HG02981 (cell line): ENCODE measurements around the gene RAET1L.
"Not testable (repeated sequence)": the region's sequence is repeated elsewhere in the genome, so short reads cannot be mapped to it uniquely, and the experiment has no call there.

Experiments used
- ATAC-seq: cut with Tn5 transposase; IDR thresholded peaks from one replicate; pipeline ENCODE4 v1.9.1; 2021; ENCODE audit warnings: mild to moderate bottlenecking, moderate library complexity; ENCODE audit not compliant: unreplicated experiment

Gene RAET1L

DNA sequence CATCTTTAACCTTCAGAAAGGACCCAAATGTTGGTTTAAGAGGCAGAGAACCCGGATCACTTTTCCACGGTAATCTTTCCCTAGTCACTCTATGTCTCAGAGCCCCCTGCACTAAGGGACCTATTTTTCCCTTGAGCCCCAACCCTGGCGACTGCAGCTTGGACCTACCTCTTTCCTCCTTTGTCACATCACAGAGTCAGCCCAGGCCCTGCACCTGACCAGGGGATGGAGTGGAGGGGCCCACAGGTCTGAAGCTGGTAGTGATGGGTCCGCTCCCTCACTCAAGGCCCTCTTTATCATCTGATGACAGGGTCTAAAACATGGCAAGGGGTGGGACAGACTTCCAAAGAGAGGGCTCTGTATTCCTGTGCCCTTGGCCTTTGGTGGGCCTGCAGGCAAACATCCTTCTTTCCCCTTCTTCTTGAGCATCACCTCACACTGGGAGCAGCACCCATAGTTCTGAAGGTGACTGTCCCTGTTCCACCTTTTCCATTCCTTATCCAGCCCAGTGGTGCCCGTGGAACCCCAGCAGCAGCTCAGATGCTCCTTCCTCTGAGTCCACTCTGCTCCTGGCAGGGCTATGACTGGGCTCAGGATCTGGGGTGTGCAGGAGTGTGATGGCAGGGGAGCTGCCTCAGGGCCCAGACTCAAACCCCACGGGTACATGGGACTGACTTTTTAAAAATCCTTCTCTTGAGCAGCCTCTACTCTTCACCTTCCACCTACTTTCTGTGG lies 6.3 kb downstream of the RAET1L start:
- ATAC-seq: no peak

DNA sequence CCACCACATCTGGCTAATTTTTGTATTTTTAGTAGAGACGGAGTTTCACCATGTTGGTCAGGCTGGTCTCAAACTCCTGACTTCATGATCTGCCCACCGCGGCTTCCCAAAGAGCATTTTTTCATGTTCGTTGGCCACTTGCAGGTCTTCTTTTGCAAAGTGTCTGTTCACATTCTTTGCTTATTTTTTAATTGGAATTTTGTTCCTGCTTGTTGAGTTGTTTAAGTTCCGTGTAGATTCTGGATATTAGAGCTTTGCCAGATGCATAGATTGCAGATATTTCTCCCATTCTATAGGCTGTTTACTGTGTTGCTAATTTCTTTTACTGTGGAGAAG lies 8.2 kb downstream of the RAET1L start:
- not testable (repeated sequence) for ATAC-seq

DNA sequence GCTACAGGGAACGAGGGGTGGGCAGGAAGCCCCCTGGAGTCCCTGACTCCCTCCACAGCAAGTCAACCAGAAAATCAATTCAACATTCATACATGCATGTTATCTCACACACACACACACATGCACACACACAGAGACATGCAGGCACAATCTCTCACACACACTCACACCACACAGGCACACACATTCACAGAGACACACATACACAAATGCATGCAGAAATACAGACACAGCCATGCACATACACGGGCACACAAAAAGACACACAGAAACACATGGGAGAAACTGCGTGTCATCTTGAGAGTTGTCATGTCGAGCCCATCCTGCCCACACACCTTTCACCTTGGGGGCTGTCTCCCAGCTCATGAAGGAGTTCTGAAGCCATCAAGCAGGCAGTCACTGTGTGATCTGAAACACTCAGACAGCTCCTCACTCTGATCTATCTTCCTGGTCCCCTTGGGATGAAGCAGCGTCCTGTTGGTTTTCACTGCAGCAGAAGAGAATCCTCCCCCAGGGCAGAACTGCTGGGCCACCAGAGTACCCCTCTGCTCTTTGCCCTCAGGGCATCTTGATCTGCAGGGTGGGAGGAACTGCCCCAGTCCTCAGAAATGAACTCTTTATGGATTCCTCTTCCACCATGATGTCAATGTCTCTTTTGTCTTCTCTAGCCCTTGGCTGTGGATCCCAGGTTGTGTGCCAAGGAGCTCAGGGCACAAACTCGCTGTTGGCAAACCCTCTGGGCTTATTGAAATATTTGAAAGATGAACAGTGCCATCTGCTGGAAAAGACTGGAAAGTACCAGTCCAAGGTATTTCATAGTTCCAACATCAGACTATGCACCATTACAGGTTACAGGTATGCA lies 8.8 kb downstream of the RAET1L start:
- no peak for ATAC-seq

DNA sequence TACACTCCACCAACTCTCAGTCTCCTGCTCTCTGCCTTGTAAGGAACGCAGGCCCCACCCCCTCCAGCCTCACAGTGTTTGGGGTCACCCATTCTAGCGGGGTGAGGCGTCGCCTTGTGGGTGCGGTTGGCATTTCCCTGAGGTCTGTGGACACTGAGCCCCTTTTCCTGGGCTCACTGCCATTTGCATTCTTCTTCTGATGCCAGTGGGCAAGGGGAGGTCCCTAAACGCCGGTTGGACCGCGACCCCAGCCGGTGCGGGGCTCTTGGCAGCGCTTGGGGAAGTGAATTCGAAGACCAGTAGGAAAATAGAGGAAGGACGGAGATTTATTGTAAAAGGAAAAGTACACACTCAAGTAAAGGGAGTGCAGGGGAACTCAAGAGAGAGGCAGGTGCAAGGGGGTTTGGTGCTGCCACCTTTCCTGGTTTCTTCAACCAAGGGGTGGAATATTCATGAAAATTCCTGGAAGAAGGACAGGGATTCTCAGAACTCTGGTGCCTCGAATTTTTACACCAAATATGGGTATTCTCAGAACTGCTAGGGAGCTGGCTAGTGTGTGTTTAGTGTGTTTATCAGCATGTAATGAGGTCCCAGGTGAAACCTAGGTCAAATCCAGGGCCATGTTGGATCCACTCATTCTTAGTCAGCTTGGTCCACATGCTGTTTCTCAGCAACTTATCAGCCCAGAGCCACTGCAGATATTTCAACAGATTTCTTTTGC lies 9.9 kb downstream of the RAET1L start:
- not testable (repeated sequence) for ATAC-seq

DNA sequence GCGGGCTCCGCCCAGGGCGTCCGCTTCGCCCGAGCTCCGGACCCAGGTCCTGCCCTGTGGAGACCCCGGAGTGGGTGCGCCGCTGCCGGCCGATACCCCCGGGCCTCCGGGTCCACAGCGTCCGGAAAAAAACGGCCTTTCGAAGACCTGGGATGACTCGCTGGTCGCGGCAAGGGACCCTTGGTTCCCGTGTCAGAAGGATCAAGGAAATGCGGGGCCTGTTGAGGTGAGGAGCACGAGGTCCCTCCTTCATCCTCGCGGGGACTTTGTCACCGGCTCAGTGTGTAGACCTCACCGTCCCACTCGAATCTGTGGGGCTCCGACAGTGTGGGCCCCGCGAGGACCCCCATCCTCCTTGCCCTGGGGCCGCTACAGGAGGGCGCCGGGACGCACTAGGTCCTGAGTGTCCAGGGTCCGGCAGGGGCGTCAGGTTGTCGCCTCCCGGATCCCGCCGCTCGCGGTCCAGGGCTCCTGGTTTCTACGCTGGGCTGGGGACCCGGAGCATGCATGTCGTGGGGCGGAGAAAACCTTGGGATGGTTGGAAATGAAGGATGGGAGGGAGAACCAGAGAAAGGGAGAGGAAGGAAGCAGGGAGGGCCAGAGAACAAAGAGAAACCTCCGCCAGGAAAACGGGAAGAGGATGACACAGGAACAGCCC lies 10.6 kb downstream of the RAET1L start:
- ATAC-seq: not testable (repeated sequence)

DNA sequence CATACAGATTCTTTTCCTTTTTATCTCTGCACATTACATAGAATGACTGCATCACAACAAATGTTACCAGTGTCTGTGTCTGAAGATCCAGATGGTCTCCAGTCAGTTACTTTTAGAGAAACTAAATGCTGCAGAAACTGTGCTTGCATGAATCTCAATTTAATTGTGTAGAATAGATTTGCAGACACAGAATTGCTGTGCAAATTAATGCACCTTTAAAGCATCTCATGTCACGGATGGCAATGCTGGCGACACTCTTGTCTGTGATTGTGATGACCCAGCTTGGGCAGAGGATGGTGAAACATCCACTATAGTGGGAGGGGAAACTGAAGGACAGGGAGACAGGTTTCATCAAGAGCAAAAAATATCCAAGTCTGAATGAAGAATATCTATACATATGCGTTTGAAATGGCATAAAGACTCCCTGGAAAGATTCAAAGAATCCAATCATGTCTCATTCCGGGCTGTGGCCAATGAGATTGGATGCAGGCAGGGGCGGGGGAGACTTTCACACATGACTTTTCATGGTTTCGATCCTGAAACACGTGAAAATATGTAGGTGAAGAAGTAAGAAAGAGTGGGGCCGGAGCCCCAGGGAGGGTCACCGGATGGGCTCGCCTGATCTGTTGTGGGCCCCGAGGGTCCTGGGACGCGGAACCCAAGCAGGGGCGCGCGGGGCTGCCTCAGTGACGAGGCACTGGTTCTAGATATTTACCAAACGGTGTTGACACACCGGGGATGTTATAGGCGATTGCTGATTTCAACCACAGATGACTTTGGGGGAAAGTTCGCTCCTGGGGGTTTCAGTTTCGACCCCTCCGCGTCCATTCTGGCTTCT lies 11.3 kb downstream of the RAET1L start:
- ATAC-seq: not testable (repeated sequence)

DNA sequence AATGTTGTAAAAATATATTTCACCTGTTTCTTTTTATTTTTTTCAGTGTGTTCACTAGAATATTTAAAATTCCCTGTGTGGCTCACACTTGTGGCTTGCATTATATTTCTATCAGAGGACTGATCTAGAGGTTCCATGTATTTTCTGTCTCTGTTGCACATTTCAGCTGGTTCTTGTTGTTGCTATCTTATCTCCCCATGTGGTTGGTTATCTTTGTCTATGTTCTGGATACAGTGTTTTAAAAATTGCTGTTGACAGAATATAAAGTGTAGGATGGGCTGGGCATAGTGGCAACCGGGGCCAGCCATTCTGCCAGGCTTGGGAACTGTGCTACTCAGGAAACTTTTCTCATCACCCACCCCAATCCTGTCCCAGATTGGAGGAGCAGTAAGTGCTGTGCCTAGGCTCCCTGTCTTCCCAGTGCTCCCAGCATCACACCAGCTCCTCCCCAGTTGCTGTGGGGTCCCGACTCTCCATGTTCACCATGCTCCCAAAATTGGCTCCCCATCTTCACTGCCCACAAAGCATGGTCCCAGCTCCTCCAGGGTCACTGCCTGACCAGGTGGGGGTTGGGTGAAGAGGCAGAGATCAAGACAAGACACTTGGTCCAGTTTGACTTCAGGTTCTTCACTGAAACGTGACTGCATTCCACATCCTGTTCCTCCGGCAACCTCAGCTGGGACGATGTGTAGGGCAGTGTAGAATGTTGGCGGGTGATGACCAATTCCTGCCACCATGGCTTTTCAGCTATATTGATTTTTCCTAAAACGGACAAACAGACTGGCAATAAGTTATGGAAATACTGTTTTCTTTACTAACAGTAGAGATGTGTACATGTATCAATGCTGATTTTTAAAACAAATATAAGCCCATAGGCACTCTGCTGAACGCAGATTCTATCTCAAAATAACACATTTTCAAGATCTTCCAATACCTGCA lies 12.2 kb downstream of the RAET1L start:
- ATAC-seq: not testable (repeated sequence)

DNA sequence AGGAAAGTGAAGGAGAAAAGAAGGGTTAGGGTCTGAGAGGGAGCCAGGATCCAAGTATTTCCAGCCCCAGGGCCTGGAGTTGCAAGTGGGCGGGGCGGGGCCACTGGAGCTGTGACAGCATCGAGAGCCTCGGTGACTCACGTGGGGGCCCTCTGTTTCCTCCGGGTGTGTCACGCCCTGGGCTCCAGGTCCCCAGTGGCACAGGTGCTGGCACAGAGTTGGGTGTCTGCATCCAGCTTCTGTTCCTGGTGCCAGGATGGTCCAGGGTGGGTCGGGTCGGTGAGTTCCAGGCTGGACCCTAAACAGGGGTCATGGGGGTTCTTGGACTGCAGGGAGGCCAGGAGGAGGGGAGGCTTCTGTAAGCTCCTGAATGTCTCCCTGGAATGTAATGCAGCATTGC lies 16.7 kb downstream of the RAET1L start:
- no peak for ATAC-seq

DNA sequence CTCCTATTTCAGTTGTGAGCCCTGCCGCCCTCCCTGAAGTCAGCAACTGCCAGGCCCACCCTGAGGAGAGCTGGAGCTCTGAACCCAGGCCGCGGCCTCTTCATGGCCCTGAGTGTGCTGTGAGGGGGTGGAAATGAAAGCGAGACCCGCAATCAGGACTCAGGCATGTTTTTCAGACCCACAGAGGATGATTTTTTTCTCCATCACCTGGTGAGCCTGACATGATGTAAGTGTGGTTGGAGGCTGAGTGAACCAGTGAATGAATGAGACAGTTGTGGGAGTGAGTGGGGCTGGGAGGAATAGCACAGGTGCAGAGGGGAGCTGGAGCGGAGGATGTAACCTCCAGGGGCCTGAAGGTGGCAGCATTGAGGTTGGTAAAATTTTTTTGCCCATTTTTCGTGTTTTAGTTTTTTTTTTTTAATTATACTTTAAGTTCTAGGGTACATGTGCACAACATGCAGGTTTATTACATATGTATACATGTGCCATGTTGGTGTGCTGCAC lies 18.3 kb downstream of the RAET1L start:
- ATAC-seq: no peak

DNA sequence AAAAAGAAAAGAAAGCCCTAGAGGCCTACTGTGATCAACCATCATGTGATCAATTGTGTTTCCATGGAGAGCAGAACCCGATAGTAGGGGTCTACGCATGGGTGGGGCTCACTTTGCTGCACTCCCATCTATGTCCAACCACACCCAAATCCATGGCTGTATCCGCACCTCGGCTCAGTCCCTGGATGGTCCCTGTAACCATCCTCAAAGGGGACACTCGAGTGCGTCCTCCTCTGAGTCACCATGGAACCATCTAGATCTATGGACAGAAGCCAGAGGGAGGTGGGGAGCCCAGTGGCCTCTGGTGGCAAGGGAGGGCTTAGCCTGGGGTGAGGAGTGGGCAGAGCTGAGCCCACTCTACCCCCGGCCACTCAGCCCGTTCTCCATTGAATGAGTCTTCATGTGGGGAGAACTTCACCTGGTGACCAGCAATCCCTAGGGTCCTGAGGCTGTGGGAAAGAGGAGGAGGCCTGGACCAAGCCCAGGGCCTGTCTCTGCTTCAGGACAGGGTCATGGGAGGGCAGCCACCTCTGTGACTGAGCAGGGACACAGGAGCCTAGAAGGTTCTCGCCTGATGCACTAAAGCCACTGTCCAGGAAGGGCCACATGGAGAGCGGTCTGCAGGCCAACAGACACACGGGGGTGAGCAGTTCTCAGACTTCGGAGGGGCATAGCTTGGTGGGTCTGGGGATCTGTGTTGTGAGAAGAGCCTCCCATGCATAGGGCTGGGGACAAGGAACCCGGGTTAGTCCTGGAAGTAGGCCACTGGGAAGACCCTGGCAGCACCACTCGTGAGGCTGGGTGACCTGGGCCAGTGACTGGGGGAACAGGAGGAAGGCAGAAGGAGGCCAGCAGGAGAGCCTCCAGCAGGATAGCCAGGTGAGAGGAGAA lies 19.3 kb downstream of the RAET1L start:
- no peak for ATAC-seq

DNA sequence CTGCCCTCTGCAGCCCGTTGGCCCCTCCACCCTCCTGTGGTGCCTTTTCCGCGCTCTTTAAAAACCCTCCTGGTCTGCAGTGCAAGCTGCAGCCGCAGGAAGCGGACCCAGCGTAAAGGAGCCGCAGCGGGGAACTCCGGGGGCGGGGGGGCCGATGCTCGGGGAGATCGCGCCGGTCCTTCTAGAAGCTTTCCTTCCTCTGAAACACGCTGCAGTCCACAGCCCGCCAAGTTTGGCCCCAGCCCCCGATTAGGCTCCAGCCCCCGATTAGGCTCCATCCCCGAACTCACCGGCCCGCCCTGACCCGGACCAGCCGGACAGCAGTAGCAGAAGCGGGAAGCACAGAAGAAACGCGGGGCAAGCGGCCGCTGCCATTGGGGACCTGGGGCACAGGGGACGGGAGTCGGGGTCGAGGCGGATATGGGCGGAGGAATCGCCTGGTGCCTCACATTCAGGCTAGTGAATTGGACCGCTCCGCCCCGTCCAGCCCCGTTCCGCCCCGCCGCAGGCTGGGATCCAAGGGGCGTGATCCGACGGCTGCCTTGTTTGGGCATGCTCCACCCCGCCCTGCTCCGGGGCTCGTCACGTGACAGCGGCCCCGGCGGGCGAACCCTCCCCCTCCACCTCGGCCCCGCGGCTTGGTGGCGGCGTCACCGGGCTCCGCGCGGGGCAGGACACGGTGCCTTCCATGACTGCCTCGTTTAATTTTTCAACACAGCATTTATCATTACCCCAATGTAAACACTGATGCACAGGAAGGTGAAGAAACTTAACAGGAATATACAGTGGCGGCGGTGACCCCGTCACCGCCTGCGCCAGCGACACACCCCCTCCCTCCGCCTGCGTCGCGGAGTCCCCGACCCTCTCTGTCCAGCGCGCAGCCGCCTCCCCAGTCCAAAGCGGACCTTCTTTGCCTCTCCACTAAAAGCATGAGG lies 20.3 kb downstream of the RAET1L start:
- peak; percentile 69 for ATAC-seq

DNA sequence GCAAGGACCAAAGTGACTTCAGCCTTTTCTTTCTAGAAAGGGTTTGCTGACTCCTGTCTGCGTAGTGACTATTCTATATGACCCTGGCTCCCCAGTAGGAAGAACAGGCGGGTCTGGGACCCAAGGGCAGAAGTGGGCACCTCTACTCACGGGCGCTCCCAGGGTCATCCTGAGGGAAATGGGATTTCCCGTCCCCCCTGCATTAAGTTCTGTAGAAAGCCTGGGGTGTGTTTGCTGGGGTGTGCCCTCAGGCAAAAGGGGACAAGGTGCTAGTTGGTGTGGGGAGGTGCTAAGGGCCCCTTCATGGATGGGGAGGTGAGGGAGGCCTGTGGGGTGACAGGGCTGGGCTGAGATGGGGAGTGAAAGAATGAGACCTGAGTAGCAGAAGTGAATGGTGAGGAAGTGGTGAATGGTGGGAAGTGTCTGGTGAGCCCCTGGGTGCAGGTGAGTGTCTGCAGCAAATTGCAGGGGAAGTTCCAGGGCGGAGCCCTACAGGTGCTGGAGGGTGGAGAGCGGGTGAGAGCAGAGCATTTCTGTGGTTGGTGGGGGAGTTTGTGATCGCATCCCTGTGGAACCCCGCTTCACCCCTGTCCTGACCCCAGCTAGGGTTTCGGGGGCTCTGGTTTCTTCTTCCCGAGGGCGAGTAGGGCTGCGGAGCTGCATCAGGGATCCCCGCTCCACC lies 21.1 kb downstream of the RAET1L start:
- ATAC-seq: peak; percentile 23

DNA sequence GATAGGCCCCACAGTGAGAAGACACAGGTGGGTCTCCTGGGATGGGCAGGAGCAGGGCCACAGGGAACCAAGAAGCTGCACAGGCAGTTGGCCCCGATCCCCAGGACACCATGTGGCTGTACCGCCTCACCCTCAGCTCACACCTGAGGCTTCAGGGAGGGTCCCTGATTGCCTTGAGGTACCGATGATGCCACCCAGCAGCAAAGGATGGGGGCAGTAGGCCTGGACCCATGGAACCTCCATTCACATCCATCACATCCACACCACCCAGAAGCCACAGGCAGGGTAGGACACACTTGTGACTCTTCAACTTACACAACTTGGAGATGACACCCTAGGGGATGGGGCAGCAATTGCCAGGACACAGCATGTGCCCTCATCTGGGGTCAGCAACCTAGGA lies 21.7 kb downstream of the RAET1L start:
- ATAC-seq: not testable (repeated sequence)

DNA sequence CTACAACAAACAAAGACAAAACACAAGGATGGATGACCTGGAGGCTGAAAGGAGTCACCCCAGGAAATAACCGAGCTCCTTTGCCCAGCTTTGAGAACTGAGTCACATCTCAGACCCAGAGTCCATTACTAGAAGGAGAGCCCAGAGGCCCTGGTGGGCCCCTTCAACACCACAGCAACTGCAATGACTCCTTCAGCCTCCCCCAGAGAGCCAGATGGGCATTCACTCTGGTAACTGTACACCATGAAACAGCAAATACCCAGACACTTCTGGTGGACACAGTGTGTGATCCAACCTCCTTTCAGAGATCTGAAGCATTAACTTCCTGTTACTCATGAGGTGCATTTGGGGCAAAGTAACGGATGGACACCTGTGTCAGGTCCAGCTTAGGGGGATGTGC lies 22.6 kb downstream of the RAET1L start:
- no peak for ATAC-seq

DNA sequence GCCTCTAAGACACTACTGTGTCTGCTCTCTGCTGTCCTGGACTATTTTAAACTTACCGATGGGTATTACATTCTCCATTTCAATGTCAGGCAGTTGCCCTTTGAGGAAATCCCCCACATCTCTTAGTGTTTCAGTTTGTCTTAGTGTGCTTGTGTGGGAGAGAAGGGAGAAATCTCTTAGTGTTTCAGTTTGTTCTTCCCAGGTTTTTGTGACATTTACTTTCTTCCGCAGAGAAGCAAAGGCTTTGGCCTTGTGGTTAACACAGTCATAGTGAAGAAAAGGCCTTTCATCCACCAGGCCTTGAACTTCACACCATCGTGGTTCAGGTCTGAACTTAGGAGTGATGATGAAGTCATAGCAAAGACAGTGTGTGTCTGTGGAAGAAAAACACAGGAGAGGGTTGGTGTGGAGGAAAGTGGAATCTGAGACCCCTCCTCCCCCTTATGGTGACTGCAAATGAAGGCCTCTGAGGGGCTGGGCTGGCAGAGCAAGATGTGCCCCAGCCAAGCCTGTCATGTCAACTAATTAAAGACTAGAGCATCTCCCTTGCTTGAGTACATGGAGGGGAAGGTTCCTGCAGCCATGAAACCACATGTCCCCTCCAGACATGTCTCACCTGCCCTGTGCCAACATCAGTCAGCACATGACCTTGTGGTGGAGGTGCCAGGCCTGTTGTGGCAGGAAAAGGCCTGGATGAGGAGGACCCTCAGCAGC lies 23.9 kb downstream of the RAET1L start:
- ATAC-seq: peak; percentile 44

DNA sequence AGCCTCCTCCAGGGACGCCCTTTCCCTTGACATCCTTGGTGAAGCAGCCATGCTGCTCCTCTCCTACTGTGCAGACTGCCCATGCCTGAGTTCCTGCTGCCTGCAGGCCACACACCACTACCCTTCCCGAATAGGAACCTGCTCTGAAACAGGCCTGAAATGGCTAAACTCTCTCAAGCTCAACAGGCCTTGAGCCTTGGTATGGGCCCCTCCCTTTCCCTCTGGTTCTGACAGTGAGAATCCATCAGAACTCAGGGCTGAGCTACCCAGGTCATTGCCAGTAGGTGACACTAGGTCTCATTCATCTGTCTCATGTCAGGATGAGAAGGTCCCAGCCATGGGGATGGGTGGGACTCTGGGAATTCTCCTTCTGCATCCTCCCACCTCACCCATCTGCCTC lies 25.7 kb downstream of the RAET1L start:
- no peak for ATAC-seq
